Activated CD4-positive, alpha-beta T cell treated with anti-CD3 and anti-CD28 coated beads for 36 hours (primary cell): ENCODE data around the gene CENPL. TPM values are rescaled to one million over a fixed set of nuclear protein-coding genes. Genes with fewer than 3 reads are reported as not detected.
"Not testable (repeated sequence)": the region's sequence is repeated elsewhere in the genome, so short reads cannot be mapped to it uniquely, and the experiment has no call there.

Experiments
- ATAC-seq: fragments of 200-7000 bp; cut with Tn5 transposase; one replicate; pipeline ENCODE4 v1.10.0; 2021; ENCODE audit warnings: mild to moderate bottlenecking, moderate library complexity
- CTCF ChIA-PET: fragments of 350-600 bp; sonication (Branson Sonifier 250); formaldehyde crosslinking; loops from one replicate; lab custom pipeline; 2021; ENCODE audit warnings: antibody characterized with exemption; lab: Charles Lee
- POLR2A ChIA-PET: fragments of 350-600 bp; sonication (Branson Sonifier 250); formaldehyde crosslinking; loops from one replicate; lab custom pipeline; 2021; ENCODE audit warnings: antibody characterized with exemption, inconsistent platforms; lab: Charles Lee
- DNase-seq: peaks from one replicate; pipeline ENCODE4 v3.0.0-alpha.2; 2020
- H3K27ac Mint-ChIP-seq: one replicate; pipeline ENCODE4 v1.8.0; 2021; ENCODE audit warnings: mixed read lengths
- H3K27me3 Mint-ChIP-seq: one replicate; pipeline ENCODE4 v1.8.0; 2021; ENCODE audit warnings: mixed read lengths
- H3K36me3 Mint-ChIP-seq: one replicate; pipeline ENCODE4 v1.8.0; 2021; ENCODE audit warnings: low read depth, mixed read lengths
- H3K4me1 Mint-ChIP-seq: one replicate; pipeline ENCODE4 v1.8.0; 2021; ENCODE audit warnings: mixed read lengths
- H3K4me3 Mint-ChIP-seq: one replicate; pipeline ENCODE4 v1.8.0; 2021; ENCODE audit warnings: mild to moderate bottlenecking, moderate library complexity, mixed read lengths
- H3K9me3 Mint-ChIP-seq: one replicate; pipeline ENCODE4 v1.8.0; 2021; ENCODE audit warnings: low read depth, mixed read lengths
- intact Hi-C, 2 experiments: fragments of 100-400 bp; cut with DNase I in 1 of 2; cut with micrococcal nuclease in 1 of 2; formaldehyde crosslinking; loops; one replicate each; pipeline versions ENCODE4 v1.14.2 to v1.15.1; 2022 to 2024; cut with DNase I, micrococcal nuclease
- total RNA-seq, 2 experiments: library from RNA; stranded (reverse); gene quantifications; one replicate each; pipeline ENCODE4 v1.2.3, GENCODE V29; 2021

The CENPL gene
- total RNA-seq, 2 experiments from 2014 or later = 26.1 to 27.2 TPM

- H3K27ac Mint-ChIP-seq = peak overlapping the region; percentile 97
- peaks cover 56% of the 10 kb centered on the region for H3K4me1 Mint-ChIP-seq
- H3K27me3 Mint-ChIP-seq = no peaks in the 10 kb centered on the region
- ChIA-PET CTCF (no interaction called here), POLR2A (interaction anchor here (2.1 kb wide), 1 partner anchor 390 kb away, joined by 9 read pairs; the partner anchor contains the start of gene PRDX6)
- peak overlapping the region; percentile 91 for H3K4me3 Mint-ChIP-seq
- no peaks in the 10 kb centered on the region for H3K9me3 Mint-ChIP-seq
- intact Hi-C loops = loop anchor here in 1 of 2 experiments (10.0 kb wide), 2 partner anchors 1158 to 1328 kb away; partner anchors contain the start of genes KIAA0040 and MRPS14
- peaks cover 72% of the 10 kb centered on the region for H3K36me3 Mint-ChIP-seq
- no peak for DNase-seq
- no peak for ATAC-seq
These were observed 41.9 kb upstream of the CENPL start for GRCh38 chr1:173866413-173867115.

DNA sequence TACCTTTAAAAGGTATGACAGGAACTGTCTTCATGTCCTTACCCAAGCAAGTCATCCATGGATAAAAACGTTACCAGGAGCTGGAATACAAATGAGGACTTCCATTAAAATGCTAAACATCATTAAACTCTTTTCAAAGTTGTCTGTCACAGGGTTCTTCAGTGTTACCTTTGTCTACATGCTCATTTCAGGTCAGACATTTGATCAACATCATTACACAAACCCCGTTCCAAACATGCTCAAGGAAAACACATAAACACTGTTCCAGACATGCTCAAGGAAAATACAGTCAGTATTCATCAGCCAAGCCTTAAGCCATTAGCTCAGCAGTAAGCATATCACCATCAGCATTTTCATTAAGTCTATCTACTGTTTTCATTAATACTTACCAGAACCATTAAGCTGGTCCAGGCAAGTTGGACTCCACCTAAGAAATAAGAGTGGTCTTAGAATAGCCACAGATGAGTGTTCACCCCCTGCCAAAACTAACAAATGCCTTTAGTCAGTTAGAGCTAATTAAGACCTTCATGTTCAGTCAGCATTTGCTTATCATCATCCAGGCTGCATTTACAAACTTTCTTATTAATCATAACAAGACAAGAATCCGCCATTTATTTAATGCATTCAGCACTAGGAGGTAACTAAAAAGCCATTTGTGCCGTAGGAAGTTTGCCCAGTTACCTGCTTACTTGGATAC is 40.9 kb upstream of the CENPL start:
- Mint-ChIP-seq H3K4me3 (peak overlapping the region; percentile 91), H3K4me1 (peaks cover 46% of the 10 kb centered on the region), H3K36me3 (peaks cover 63% of the 10 kb centered on the region), H3K27me3 (no peaks in the 10 kb centered on the region), H3K9me3 (no peaks in the 10 kb centered on the region), H3K27ac (peak overlapping the region; percentile 97)
- CTCF ChIA-PET = interaction anchor here (1.5 kb wide), 1 partner anchor 436 kb away, joined by 4 read pairs; no protein-coding TSS in a partner anchor
- no peak for DNase-seq
- ATAC-seq = no peak
- intact Hi-C loops = loop anchor here in 1 of 2 experiments (10.0 kb wide), 2 partner anchors 1159 to 1329 kb away; partner anchors contain the start of genes KIAA0040 and MRPS14
- POLR2A ChIA-PET = interaction anchor here (0.6 to 2.1 kb wide), 3 partner anchors 8 to 389 kb away, joined by 3 to 9 read pairs (median 3); partner anchors contain the start of genes KLHL20 and PRDX6

DNA sequence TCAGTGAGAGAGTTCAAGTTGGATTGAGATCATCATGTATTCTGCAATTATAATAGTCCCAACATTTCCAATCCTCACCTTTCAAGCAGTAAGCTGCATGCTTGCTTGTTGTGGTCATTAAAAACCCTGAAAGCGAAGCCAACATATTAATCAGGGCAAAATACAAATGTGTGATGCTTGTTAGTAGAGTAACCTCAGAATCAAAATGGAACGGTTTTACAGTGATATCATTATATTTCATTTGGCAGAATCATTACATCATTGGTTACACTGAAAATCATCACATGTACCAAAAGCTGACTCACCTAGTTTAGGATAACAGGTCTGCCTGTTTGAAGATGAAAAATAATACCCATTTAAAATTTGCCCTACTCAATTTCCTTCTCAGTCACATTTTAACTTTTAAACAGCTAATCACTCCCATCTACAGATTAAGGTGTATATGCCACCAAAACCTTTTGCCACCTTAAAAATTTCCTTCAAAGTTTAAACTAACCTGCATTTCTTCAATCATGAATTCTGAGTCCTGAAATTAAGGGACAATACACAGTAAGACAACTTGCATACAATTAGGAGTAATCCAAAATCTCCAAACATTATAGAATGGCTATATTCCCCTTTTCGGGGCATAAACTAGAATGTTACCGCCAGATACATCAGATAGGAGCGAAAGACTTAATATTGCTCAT is 39.6 kb upstream of the CENPL start:
- no peaks in the 10 kb centered on the region for H3K9me3 Mint-ChIP-seq
- no peaks in the 10 kb centered on the region for H3K27me3 Mint-ChIP-seq
- CTCF ChIA-PET = interaction anchor here (0.6 to 1.5 kb wide), 2 partner anchors 435 to 1322 kb away, joined by 4 read pairs; no protein-coding TSS in a partner anchor
- H3K4me1 Mint-ChIP-seq = peaks cover 34% of the 10 kb centered on the region
- H3K4me3 Mint-ChIP-seq = peak overlapping the region; percentile 91
- DNase-seq = no peak
- intact Hi-C loops = loop anchor here in 1 of 2 experiments (10.0 kb wide), 2 partner anchors 1160 to 1330 kb away; partner anchors contain the start of genes KIAA0040 and MRPS14
- no peak for ATAC-seq
- peaks cover 63% of the 10 kb centered on the region for H3K36me3 Mint-ChIP-seq
- H3K27ac Mint-ChIP-seq = peak overlapping the region; percentile 97
- POLR2A ChIA-PET = interaction anchor here (0.6 to 2.1 kb wide), 5 partner anchors 13 to 388 kb away, joined by 3 to 12 read pairs (median 3); partner anchors contain the start of genes CENPL, DARS2, PRDX6 and RC3H1

DNA sequence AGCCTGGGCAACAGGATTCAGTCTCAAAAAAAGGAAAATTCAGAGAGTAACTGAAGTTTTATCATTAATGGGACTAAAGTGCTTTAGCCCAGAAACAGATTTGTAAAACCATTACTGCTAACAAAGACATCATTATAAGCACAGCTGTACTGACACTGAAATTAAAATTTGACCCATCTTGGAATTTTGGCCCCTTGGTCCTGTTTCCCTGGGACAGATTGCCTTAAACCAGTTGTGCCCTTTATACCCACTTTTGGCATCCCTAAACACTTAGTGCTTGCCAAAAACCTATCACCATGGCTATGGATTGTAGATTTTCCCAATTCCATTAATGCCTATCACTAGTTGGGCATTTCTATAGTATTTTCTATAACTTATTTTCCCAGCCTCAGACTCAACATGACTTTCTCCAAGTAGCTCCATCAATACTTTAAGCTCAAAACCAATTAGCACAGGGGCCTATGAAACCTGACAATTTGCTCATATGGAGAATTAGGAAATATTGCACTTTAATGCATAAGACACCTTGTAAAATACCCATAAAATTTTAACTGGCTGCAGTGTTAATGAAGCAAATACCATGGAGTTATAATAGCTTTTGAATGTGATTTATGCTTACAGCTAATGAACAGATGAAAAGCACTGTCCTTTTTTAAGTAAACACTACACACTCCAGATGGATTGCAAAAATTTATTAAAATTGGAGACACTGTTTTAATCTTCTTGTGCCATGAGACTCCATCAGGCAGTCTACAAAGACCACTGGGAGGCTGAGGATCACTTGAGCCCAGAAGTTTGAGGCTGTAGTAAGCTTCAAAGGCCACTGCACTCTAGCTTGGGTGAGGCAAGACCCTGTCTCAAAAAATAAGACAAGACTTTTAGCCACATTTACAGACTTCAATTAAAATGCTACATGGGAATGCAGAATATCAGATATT is 38.8 kb upstream of the CENPL start:
- Mint-ChIP-seq H3K36me3 (peaks cover 63% of the 10 kb centered on the region), H3K9me3 (no peaks in the 10 kb centered on the region), H3K4me1 (peaks cover 26% of the 10 kb centered on the region), H3K4me3 (peak overlapping the region; percentile 91), H3K27ac (peak overlapping the region; percentile 97), H3K27me3 (no peaks in the 10 kb centered on the region)
- CTCF ChIA-PET = interaction anchor here (0.6 to 0.9 kb wide), 3 partner anchors 18 to 1043 kb away, joined by 3 to 4 read pairs (median 4); no protein-coding TSS in a partner anchor
- POLR2A ChIA-PET = interaction anchor here (0.6 to 1.1 kb wide), 4 partner anchors 12 to 159 kb away, joined by 3 to 4 read pairs (median 3); partner anchors contain the start of gene RC3H1
- no peak for ATAC-seq
- intact Hi-C loops = loop anchor here in 1 of 2 experiments (10.0 kb wide), 2 partner anchors 1161 to 1331 kb away; partner anchors contain the start of genes KIAA0040 and MRPS14
- DNase-seq = no peak

GRCh38 chr1:173862769-173863223 is 38.1 kb upstream of the CENPL start:
- peaks cover 26% of the 10 kb centered on the region for H3K4me1 Mint-ChIP-seq
- peak overlapping the region; percentile 91 for H3K4me3 Mint-ChIP-seq
- no peaks in the 10 kb centered on the region for H3K9me3 Mint-ChIP-seq
- H3K36me3 Mint-ChIP-seq = peaks cover 64% of the 10 kb centered on the region
- ChIA-PET POLR2A (interaction anchor here (0.8 to 1.7 kb wide), 3 partner anchors 7 to 159 kb away, joined by 3 to 5 read pairs (median 4); partner anchors contain the start of gene RC3H1), CTCF (interaction anchor here (0.9 kb wide), 1 partner anchor 17 kb away, joined by 4 read pairs; no protein-coding TSS in a partner anchor)
- intact Hi-C loops = loop anchor here in 1 of 2 experiments (10.0 kb wide), 2 partner anchors 1162 to 1332 kb away; partner anchors contain the start of genes KIAA0040 and MRPS14
- H3K27me3 Mint-ChIP-seq = no peaks in the 10 kb centered on the region
- peak overlapping the region; percentile 83 for H3K27ac Mint-ChIP-seq
- DNase-seq (no peak), ATAC-seq (peak; percentile 8)

DNA sequence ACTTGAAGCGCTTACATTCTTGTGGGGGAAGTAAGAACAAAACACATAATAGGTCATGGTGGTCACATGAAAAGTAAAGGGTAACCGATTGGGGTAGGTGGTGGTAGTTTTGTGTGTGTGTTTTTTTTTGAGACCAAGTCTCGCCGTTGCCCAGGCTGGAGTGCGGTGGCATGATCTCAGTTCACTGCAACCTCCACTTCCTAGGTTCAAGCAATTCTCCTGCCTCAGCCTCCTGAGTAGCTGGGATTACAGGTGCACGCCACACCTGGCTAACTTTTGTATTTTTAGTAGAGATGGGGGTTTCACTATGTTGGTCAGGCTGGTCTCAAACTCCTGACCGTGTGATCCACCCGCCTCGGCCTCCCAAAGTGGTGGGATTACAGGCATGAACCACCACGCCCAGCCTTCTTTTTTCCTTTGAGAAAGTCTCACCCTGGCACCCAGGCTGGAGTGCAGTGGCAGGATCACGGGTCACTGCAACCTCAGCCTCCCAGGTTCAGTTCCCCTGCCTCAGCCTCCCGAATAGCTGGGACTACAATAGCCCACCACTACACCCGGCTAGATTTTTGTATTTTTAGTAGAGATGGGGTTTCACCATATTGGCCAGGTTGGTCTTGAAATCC is 37.6 kb upstream of the CENPL start:
- POLR2A ChIA-PET = interaction anchor here (0.6 to 1.7 kb wide), 4 partner anchors 8 to 38 kb away, joined by 4 to 5 read pairs (median 4); partner anchors contain the start of genes CENPL and DARS2
- ATAC-seq (peak; percentile 13), DNase-seq (peak; percentile 34)
- Mint-ChIP-seq H3K27ac (peak overlapping the region; percentile 83), H3K4me1 (peaks cover 26% of the 10 kb centered on the region), H3K4me3 (peak overlapping the region; percentile 91), H3K36me3 (peaks cover 64% of the 10 kb centered on the region)
- intact Hi-C loops = loop anchor here in 1 of 2 experiments (10.0 kb wide), 2 partner anchors 1163 to 1333 kb away; partner anchors contain the start of genes KIAA0040 and MRPS14
- H3K27me3 Mint-ChIP-seq, CTCF ChIA-PET, H3K9me3 Mint-ChIP-seq: not testable (repeated sequence)

GRCh38 chr1:173861731-173862145 is 37.1 kb upstream of the CENPL start:
- CTCF ChIA-PET = no interaction called here
- POLR2A ChIA-PET = interaction anchor here (0.6 to 1.7 kb wide), 4 partner anchors 9 to 38 kb away, joined by 4 to 5 read pairs (median 4); partner anchors contain the start of genes CENPL and DARS2
- DNase-seq = peak; percentile 31
- peak overlapping the region; percentile 83 for H3K27ac Mint-ChIP-seq
- H3K4me3 Mint-ChIP-seq = peak overlapping the region; percentile 91
- H3K36me3 Mint-ChIP-seq = peaks cover 59% of the 10 kb centered on the region
- no peaks in the 10 kb centered on the region for H3K9me3 Mint-ChIP-seq
- intact Hi-C loops = loop anchor here in 1 of 2 experiments (10.0 kb wide), 2 partner anchors 1163 to 1333 kb away; partner anchors contain the start of genes KIAA0040 and MRPS14
- ATAC-seq = peak; percentile 11
- no peaks in the 10 kb centered on the region for H3K27me3 Mint-ChIP-seq
- H3K4me1 Mint-ChIP-seq = peaks cover 26% of the 10 kb centered on the region

GRCh38 chr1:173860065-173860464 is 35.4 kb upstream of the CENPL start:
- peaks cover 18% of the 10 kb centered on the region for H3K4me1 Mint-ChIP-seq
- no peak overlapping the region for H3K27ac Mint-ChIP-seq
- POLR2A ChIA-PET = no interaction called here
- no peaks in the 10 kb centered on the region for H3K9me3 Mint-ChIP-seq
- no peaks in the 10 kb centered on the region for H3K27me3 Mint-ChIP-seq
- intact Hi-C loops = loop anchor here in 1 of 2 experiments (10.0 kb wide), 2 partner anchors 1165 to 1335 kb away; partner anchors contain the start of genes KIAA0040 and MRPS14
- H3K4me3 Mint-ChIP-seq = no peak overlapping the region
- peaks cover 54% of the 10 kb centered on the region for H3K36me3 Mint-ChIP-seq
- CTCF ChIA-PET = no interaction called here
- DNase-seq = no peak
- ATAC-seq = no peak

- ATAC-seq, POLR2A ChIA-PET, H3K27me3 Mint-ChIP-seq, intact Hi-C loops, H3K4me3 Mint-ChIP-seq, CTCF ChIA-PET, H3K9me3 Mint-ChIP-seq, H3K27ac Mint-ChIP-seq, DNase-seq: not testable (repeated sequence)
- H3K36me3 Mint-ChIP-seq = peaks cover 51% of the 10 kb centered on the region
- peaks cover 16% of the 10 kb centered on the region for H3K4me1 Mint-ChIP-seq
These were observed 34.9 kb upstream of the CENPL start for GRCh38 chr1:173859547-173859946.
